Fibroblast of peridontal ligament (primary cell): ENCODE measurements around the gene NT5M.

ENCODE experiments used
- DNase-seq: peaks from one replicate; pipeline ENCODE4 v3.0.0-alpha.2; 2010; ENCODE audit errors: extremely low read depth

The NT5M gene

GRCh38 chr17:17343160-17343735 lies 40.1 kb downstream of the NT5M start:
- DNase-seq: no peak

GRCh38 chr17:17343896-17344506 lies 40.8 kb downstream of the NT5M start:
- no peak for DNase-seq

GRCh38 chr17:17344507-17345293 lies 41.5 kb downstream of the NT5M start:
- DNase-seq: no peak

GRCh38 chr17:17345294-17345597 lies 42.1 kb downstream of the NT5M start:
- DNase-seq: no peak

GRCh38 chr17:17345686-17346427 lies 42.7 kb downstream of the NT5M start:
- no peak for DNase-seq

GRCh38 chr17:17346428-17347233 lies 43.5 kb downstream of the NT5M start:
- DNase-seq: no peak

GRCh38 chr17:17347234-17347955 lies 44.2 kb downstream of the NT5M start:
- DNase-seq: no peak

GRCh38 chr17:17347956-17348871 lies 45.0 kb downstream of the NT5M start:
- DNase-seq: no peak

- no peak for DNase-seq
Observed at GRCh38 chr17:17348872-17349723, 45.9 kb downstream of the NT5M start.

GRCh38 chr17:17349724-17350106 lies 46.5 kb downstream of the NT5M start:
- no peak for DNase-seq

GRCh38 chr17:17350491-17351355 lies 47.5 kb downstream of the NT5M start:
- peak; percentile 43 for DNase-seq

GRCh38 chr17:17351356-17351891 lies 48.3 kb downstream of the NT5M start:
- DNase-seq: no peak

- no peak for DNase-seq
Observed at GRCh38 chr17:17351901-17352781, 49.0 kb downstream of the NT5M start.

GRCh38 chr17:17352836-17353624 lies 49.9 kb downstream of the NT5M start:
- no peak for DNase-seq

GRCh38 chr17:17353625-17354484 lies 50.7 kb downstream of the NT5M start:
- DNase-seq: no peak
